ENCODE measurements around the gene GNAQ. TPM values are rescaled to one million over a fixed set of nuclear protein-coding genes. Genes with fewer than 3 reads are reported as not detected.

GNAQ gene
- total and polyA plus RNA-seq, 2 of the 13 experiments (the other 11 are each of a cell fraction or from before 2014, with no cell fraction given): 16.5 to 17.7 TPM

- no peak for TF ChIP-seq ZNF318 (CRISPR knock-in tag; IDR thresholded peaks at IDR 0.05)
These were observed 199.0 kb downstream of the GNAQ start (continued) for GRCh38 chr9:77832639-77833038.

- in situ Hi-C loops (cut with HindIII; ENCODE audit: extremely low pct_ligation_motif_present, low pct_unique_long_range_greater_than_20kb): no loop called here
- no peaks in the 10 kb centered on the region for H3K9me3 ChIP-seq (ENCODE audit: low read length)
- H3K36me3 ChIP-seq (replicated peaks in 1 of 2; ENCODE audit: control insufficient read depth in 1 of 2, insufficient read depth in 2 of 2, low read length in 2 of 2): no peaks in the 10 kb centered on the region
- H3K27ac ChIP-seq (ENCODE audit: extremely low read length, insufficient read depth, low read length): no peak overlapping the region
- FAIRE-seq (no peak), ATAC-seq (no peak), DNase-seq (ENCODE audit: low spot score) (no peak)
- CTCF ChIA-PET (ENCODE audit: low intra/inter-chr PET ratio, low total read pairs): no interaction called here
- WGBS (ENCODE audit: low lambda C conversion rate): 100% methylated on average over 1 of the region's 1 CpG
- POLR2A ChIA-PET: no interaction called here
- H2AFZ ChIP-seq (ENCODE audit: low read length): no peak overlapping the region
- intact Hi-C loops (cut with micrococcal nuclease; ENCODE audit: unreplicated experiment): no loop called here
- H3K9ac ChIP-seq (ENCODE audit: insufficient read depth, low read depth, low read length): no peak overlapping the region
- H3K79me2 ChIP-seq (ENCODE audit: insufficient read depth, low read length): no peaks in the 10 kb centered on the region
- no peak overlapping the region for H3K4me2 ChIP-seq (ENCODE audit: low read depth, low read length)
- no peak for TF ChIP-seq ZNF775 (CRISPR knock-in tag; IDR thresholded peaks at IDR 0.05; ENCODE audit: borderline replicate concordance)
- no peak for TF ChIP-seq USF2 (IDR thresholded peaks at IDR 0.05; ENCODE audit: low read depth, low read length)
- TF ChIP-seq USF2 (CRISPR knock-in tag; IDR thresholded peaks at IDR 0.05; ENCODE audit: borderline replicate concordance): no peak
- TF ChIP-seq ZNF335 (CRISPR knock-in tag; IDR thresholded peaks at IDR 0.05): no peak
- no peak for TF ChIP-seq HHEX (CRISPR knock-in tag; IDR thresholded peaks at IDR 0.05)
- no peak for TF ChIP-seq SRF (IDR thresholded peaks at IDR 0.05; ENCODE audit: low read depth, low read length)
- no peak for TF ChIP-seq SOX6 (IDR thresholded peaks at IDR 0.05)
- TF ChIP-seq SOX6 (CRISPR knock-in tag; IDR thresholded peaks at IDR 0.05): no peak
- TF ChIP-seq KMT2B (CRISPR knock-in tag; IDR thresholded peaks at IDR 0.05): no peak
- no peak for TF ChIP-seq THYN1 (CRISPR knock-in tag; IDR thresholded peaks at IDR 0.05; ENCODE audit: borderline replicate concordance, low read depth)
- TF ChIP-seq MXI1 (IDR thresholded peaks at IDR 0.05; ENCODE audit: borderline replicate concordance, low read depth, low read length): no peak
- TF ChIP-seq SP2 (CRISPR knock-in tag; IDR thresholded peaks at IDR 0.05): no peak
- peaks cover 9% of the 10 kb centered on the region; the same call in 1 of the 2 replicates for H3K4me1 ChIP-seq (ENCODE audit: insufficient read depth, low read length)
- H4K20me1 ChIP-seq (ENCODE audit: insufficient read depth, low read length): no peaks in the 10 kb centered on the region
- H3K27me3 ChIP-seq (ENCODE audit: control insufficient read depth in 1 of 2, insufficient read depth in 2 of 2, low read length in 2 of 2): no peaks in the 10 kb centered on the region
- BruUV-seq (replicated peaks): no TSS peak
- H3K4me3 ChIP-seq (replicated peaks in 1 of 3; ENCODE audit: insufficient read depth in 1 of 3, low read depth in 2 of 3, low read length in 3 of 3): no peak overlapping the region
These were observed 199.8 kb downstream of the GNAQ start for GRCh38 chr9:77831781-77832180.

Data from HepG2 (cell line).